GM21367 (cell line): ENCODE results near the gene BNC2.

ENCODE experiments used
- ATAC-seq: cut with Tn5 transposase; IDR thresholded peaks from one replicate; pipeline ENCODE4 v1.9.1; 2021; ENCODE audit not compliant: unreplicated experiment

Gene BNC2

GRCh38 chr9:16817002-16817401 lies 53.5 kb downstream of the BNC2 start:
- no peak for ATAC-seq

GRCh38 chr9:16816011-16816410 lies 54.5 kb downstream of the BNC2 start:
- ATAC-seq, result no peak

GRCh38 chr9:16815079-16815478 lies 55.4 kb downstream of the BNC2 start:
- no peak for ATAC-seq

- ATAC-seq, result no peak
Measured at GRCh38 chr9:16813838-16814237, 56.6 kb downstream of the BNC2 start.

GRCh38 chr9:16811987-16812685 lies 58.3 kb downstream of the BNC2 start:
- no peak for ATAC-seq

GRCh38 chr9:16809912-16810610 lies 60.4 kb downstream of the BNC2 start:
- ATAC-seq, result no peak

- ATAC-seq, result no peak
Measured at GRCh38 chr9:16806674-16807073, 63.8 kb downstream of the BNC2 start.

- no peak for ATAC-seq
Measured at GRCh38 chr9:16803648-16804047, 66.8 kb downstream of the BNC2 start.

- no peak for ATAC-seq
Measured at GRCh38 chr9:16801871-16802466, 68.5 kb downstream of the BNC2 start.

GRCh38 chr9:16796304-16796825 lies 74.1 kb downstream of the BNC2 start:
- no peak for ATAC-seq

GRCh38 chr9:16794871-16795639 lies 75.4 kb downstream of the BNC2 start:
- no peak for ATAC-seq

GRCh38 chr9:16794103-16794502 lies 76.4 kb downstream of the BNC2 start:
- no peak for ATAC-seq

GRCh38 chr9:16787724-16788123 lies 82.7 kb downstream of the BNC2 start:
- ATAC-seq, result no peak

GRCh38 chr9:16784002-16784401 lies 86.5 kb downstream of the BNC2 start:
- ATAC-seq, result no peak

- no peak for ATAC-seq
Measured at GRCh38 chr9:16782490-16782889, 88.0 kb downstream of the BNC2 start.

- no peak for ATAC-seq
Measured at GRCh38 chr9:16775330-16775729, 95.1 kb downstream of the BNC2 start.

GRCh38 chr9:16773617-16774016 lies 96.9 kb downstream of the BNC2 start:
- no peak for ATAC-seq

- no peak for ATAC-seq
Measured at GRCh38 chr9:16773116-16773515, 97.4 kb downstream of the BNC2 start.

GRCh38 chr9:16771356-16771755 lies 99.1 kb downstream of the BNC2 start:
- ATAC-seq, result no peak

- ATAC-seq, result no peak
Measured at GRCh38 chr9:16769291-16769690, 101.2 kb downstream of the BNC2 start.

GRCh38 chr9:16768816-16769215 lies 101.7 kb downstream of the BNC2 start:
- ATAC-seq, result no peak
